NCI-H748 (cell line): ENCODE measurements around the gene TEX13D.

Experiments used
- DNase-seq: peaks from one replicate; lab custom pipeline; 2025; ENCODE audit not compliant: unreplicated experiment; lab: John Stamatoyannopoulos, UW

The TEX13D gene

GRCh38 chrX:124347242-124347641, 14.8 kb downstream of the TEX13D start:
- DNase-seq, result no peak

GRCh38 chrX:124348182-124348581, 15.7 kb downstream of the TEX13D start:
- DNase-seq, result no peak

- DNase-seq, result no peak
Measured at GRCh38 chrX:124348885-124349453, 16.5 kb downstream of the TEX13D start.

- no peak for DNase-seq
Measured at GRCh38 chrX:124354648-124355047, 22.2 kb downstream of the TEX13D start.

GRCh38 chrX:124358800-124359383, 26.4 kb downstream of the TEX13D start:
- DNase-seq, result no peak

- no peak for DNase-seq
Measured at GRCh38 chrX:124362072-124362471, 29.6 kb downstream of the TEX13D start.

- DNase-seq, result no peak
Measured at GRCh38 chrX:124362761-124363160, 30.3 kb downstream of the TEX13D start.

GRCh38 chrX:124369722-124370121, 37.3 kb downstream of the TEX13D start:
- DNase-seq, result no peak

GRCh38 chrX:124373348-124373747, 40.9 kb downstream of the TEX13D start:
- DNase-seq, result no peak

GRCh38 chrX:124378643-124379042, 46.2 kb downstream of the TEX13D start:
- DNase-seq, result no peak

GRCh38 chrX:124383354-124383753, 50.9 kb downstream of the TEX13D start:
- no peak for DNase-seq

GRCh38 chrX:124386401-124386800, 53.9 kb downstream of the TEX13D start:
- no peak for DNase-seq
